DOHH2 (cell line): Measurements from ENCODE around the gene DSCAML1.

Experiments used
- H3F3A ChIP-seq: fragments of 200-600 bp; sonication (generic), shearing (Covaris generic); 2 replicates; pipeline ENCODE4 v1.6.0; 2016; ENCODE audit warnings: antibody characterized with exemption, mild to moderate bottlenecking; ENCODE audit not compliant: control insufficient read depth, insufficient read depth
- H3K27ac ChIP-seq: fragments of 200-600 bp; sonication (generic); 2 replicates; pipeline ENCODE4 v1.5.1; 2014; ENCODE audit warnings: low read depth, mild to moderate bottlenecking, low read length, moderate library complexity
- H3K27me3 ChIP-seq: fragments of 200-600 bp; sonication (generic); 2 replicates; pipeline ENCODE4 v1.6.1; 2014; ENCODE audit warnings: mild to moderate bottlenecking, low read length, mixed read lengths; ENCODE audit not compliant: control insufficient read depth
- H3K36me3 ChIP-seq: fragments of 200-600 bp; sonication (generic); 2 replicates; pipeline ENCODE4 v1.6.1; 2014; ENCODE audit warnings: mild to moderate bottlenecking, low read length, moderate library complexity, mixed read lengths; ENCODE audit not compliant: control insufficient read depth
- H3K4me1 ChIP-seq: fragments of 200-600 bp; sonication (generic); 2 replicates; pipeline ENCODE4 v1.6.1; 2014; ENCODE audit warnings: mild to moderate bottlenecking, low read length, mixed read lengths; ENCODE audit not compliant: control insufficient read depth
- H3K4me2 ChIP-seq: fragments of 200-600 bp; sonication (generic); 2 replicates; pipeline ENCODE4 v1.6.0; 2014; ENCODE audit warnings: mild to moderate bottlenecking, low read length, moderate library complexity
- H3K4me3 ChIP-seq: fragments of 200-600 bp; sonication (generic); 2 replicates; pipeline ENCODE4 v1.5.1; 2014; ENCODE audit warnings: mild to moderate bottlenecking, low read length, mixed read lengths
- H3K79me2 ChIP-seq: fragments of 200-600 bp; sonication (generic); 2 replicates; pipeline ENCODE4 v1.6.1; 2014; ENCODE audit warnings: mild to moderate bottlenecking, low read length, mixed read lengths; ENCODE audit not compliant: control insufficient read depth
- H3K9me2 ChIP-seq: fragments of 200-600 bp; sonication (generic); replicated peaks from 2 replicates; pipeline ENCODE4 v1.6.1; 2014; ENCODE audit warnings: mild to moderate bottlenecking, low read length, mixed read lengths; ENCODE audit not compliant: control insufficient read depth
- H3K9me3 ChIP-seq: fragments of 200-600 bp; sonication (generic); 2 replicates; pipeline ENCODE4 v1.6.1; 2014; ENCODE audit warnings: antibody characterized with exemption, low read length, mixed read lengths; ENCODE audit not compliant: control insufficient read depth, insufficient read depth
- H4K20me1 ChIP-seq: fragments of 200-600 bp; sonication (generic); 2 replicates; pipeline ENCODE4 v1.6.0; 2014; ENCODE audit warnings: low read depth, mild to moderate bottlenecking, antibody characterized with exemption, low read length, moderate library complexity; ENCODE audit not compliant: control insufficient read depth, insufficient read depth
- CTCF ChIP-seq: fragments of 200-600 bp; sonication (generic); IDR thresholded peaks from one replicate; pipeline ENCODE4 v1.5.1; 2014; ENCODE audit warnings: antibody characterized with exemption, mild to moderate bottlenecking, low read depth, low read length; ENCODE audit not compliant: poor library complexity, severe bottlenecking
- EZH2phosphoT487 ChIP-seq: fragments of 200-600 bp; sonication (generic); IDR thresholded peaks from 2 replicates; pipeline ENCODE4 v1.6.1; 2017; ENCODE audit warnings: borderline replicate concordance, mild to moderate bottlenecking, antibody characterized with exemption, low read length, moderate library complexity, mixed read lengths

DSCAML1 gene

GRCh38 chr11:117486059-117486458, 311.0 kb downstream of the DSCAML1 start:
- no peak overlapping the region for H3K4me3 ChIP-seq
- H3K36me3 ChIP-seq = no peaks in the 10 kb centered on the region
- H3K27ac ChIP-seq = no peak overlapping the region
- H3K27me3 ChIP-seq = peaks cover 8% of the 10 kb centered on the region; the same call in 1 of the 2 replicates
- TF ChIP-seq CTCF (no peak), EZH2phosphoT487 (no peak)
- H3K4me1 ChIP-seq = no peaks in the 10 kb centered on the region
- no peaks in the 10 kb centered on the region for H3K9me2 ChIP-seq
- no peaks in the 10 kb centered on the region for H3F3A ChIP-seq
- H3K79me2 ChIP-seq = no peaks in the 10 kb centered on the region
- H3K4me2 ChIP-seq = no peak overlapping the region
- H3K9me3 ChIP-seq = no peaks in the 10 kb centered on the region
- no peaks in the 10 kb centered on the region for H4K20me1 ChIP-seq

GRCh38 chr11:117484156-117484555, 312.9 kb downstream of the DSCAML1 start:
- no peak overlapping the region for H3K4me2 ChIP-seq
- no peaks in the 10 kb centered on the region for H4K20me1 ChIP-seq
- H3K36me3 ChIP-seq = no peaks in the 10 kb centered on the region
- no peak overlapping the region for H3K4me3 ChIP-seq
- no peaks in the 10 kb centered on the region for H3K9me3 ChIP-seq
- no peaks in the 10 kb centered on the region for H3K4me1 ChIP-seq
- no peaks in the 10 kb centered on the region for H3F3A ChIP-seq
- no peaks in the 10 kb centered on the region for H3K9me2 ChIP-seq
- H3K27ac ChIP-seq = no peak overlapping the region
- H3K79me2 ChIP-seq = no peaks in the 10 kb centered on the region
- no peak for TF ChIP-seq CTCF
- TF ChIP-seq EZH2phosphoT487 = no peak
- 0 out of 2 replicates have a peak, but pooled peaks cover 3% of the 10 kb centered on the region for H3K27me3 ChIP-seq

GRCh38 chr11:117483372-117483771, 313.6 kb downstream of the DSCAML1 start:
- Histone ChIP-seq H3K4me2 (no peak overlapping the region), H3K9me2 (no peaks in the 10 kb centered on the region), H3K9me3 (no peaks in the 10 kb centered on the region), H4K20me1 (no peaks in the 10 kb centered on the region), H3K27ac (no peak overlapping the region), H3K4me3 (no peak overlapping the region), H3K36me3 (no peaks in the 10 kb centered on the region), H3F3A (no peaks in the 10 kb centered on the region), H3K27me3 (no peaks in the 10 kb centered on the region), H3K79me2 (no peaks in the 10 kb centered on the region), H3K4me1 (no peaks in the 10 kb centered on the region)
- TF ChIP-seq EZH2phosphoT487 = no peak
- no peak for TF ChIP-seq CTCF

- Histone ChIP-seq H3K4me1 (no peaks in the 10 kb centered on the region), H3K4me2 (no peak overlapping the region), H3K9me3 (no peaks in the 10 kb centered on the region), H3K27ac (no peak overlapping the region), H3F3A (no peaks in the 10 kb centered on the region), H3K9me2 (no peaks in the 10 kb centered on the region), H3K36me3 (no peaks in the 10 kb centered on the region), H4K20me1 (no peaks in the 10 kb centered on the region), H3K79me2 (no peaks in the 10 kb centered on the region), H3K27me3 (no peaks in the 10 kb centered on the region), H3K4me3 (no peak overlapping the region)
- TF ChIP-seq EZH2phosphoT487 (no peak), CTCF (no peak)
Observed at GRCh38 chr11:117482881-117483280, 314.1 kb downstream of the DSCAML1 start.
